MCF 10A (cell line): ENCODE data around the gene ASTN1. TPM values are rescaled to one million over a fixed set of nuclear protein-coding genes. Genes with fewer than 3 reads are reported as not detected.

ENCODE experiments used
- BruUV-seq: library from RNA; stranded (reverse); fragments of 400-500 nt; replicated peaks from 2 replicates; lab custom pipeline; 2021; lab: Mats Ljungman, UMichigan
- CTCF ChIA-PET: fragments of 300-600 bp; sonication (Branson Sonifier 250); formaldehyde crosslinking; extraction: SDS; loops from one replicate; lab custom pipeline; 2021; ENCODE audit warnings: antibody characterized with exemption, inconsistent platforms; lab: Yijun Ruan, JAX
- POLR2A ChIA-PET: fragments of 300-600, 350-650 bp; sonication (Branson Sonifier 250); formaldehyde crosslinking; extraction: SDS; loops from one replicate; lab custom pipeline; 2020; ENCODE audit warnings: antibody characterized with exemption, inconsistent platforms; lab: Yijun Ruan, JAX
- DNase-seq: peaks from one replicate; pipeline ENCODE4 v3.0.0-alpha.2; 2018; ENCODE audit not compliant: unreplicated experiment
- H3K27ac Mint-ChIP-seq: one replicate; pipeline ENCODE4 v1.8.0; 2022; ENCODE audit warnings: mild to moderate bottlenecking, low read depth, mixed read lengths; ENCODE audit not compliant: unreplicated experiment
- H3K27me3 Mint-ChIP-seq: one replicate; pipeline ENCODE4 v1.8.0; 2022; ENCODE audit warnings: mixed read lengths; ENCODE audit not compliant: insufficient read depth, unreplicated experiment
- H3K36me3 Mint-ChIP-seq: one replicate; pipeline ENCODE4 v1.8.0; 2022; ENCODE audit warnings: mild to moderate bottlenecking, moderate library complexity, mixed read lengths; ENCODE audit not compliant: insufficient read depth, unreplicated experiment
- H3K4me1 Mint-ChIP-seq: one replicate; pipeline ENCODE4 v1.8.0; 2022; ENCODE audit warnings: mixed read lengths; ENCODE audit not compliant: insufficient read depth, unreplicated experiment
- H3K4me3 Mint-ChIP-seq: one replicate; pipeline ENCODE4 v1.8.0; 2022; ENCODE audit warnings: mild to moderate bottlenecking, moderate library complexity, mixed read lengths; ENCODE audit not compliant: unreplicated experiment
- H3K9me3 Mint-ChIP-seq: one replicate; pipeline ENCODE4 v1.8.0; 2022; ENCODE audit warnings: mixed read lengths; ENCODE audit not compliant: unreplicated experiment
- intact Hi-C: fragments of 100-400 bp; cut with micrococcal nuclease; formaldehyde crosslinking; loops from 2 replicates; pipeline ENCODE4 v1.14.1; 2022
- total RNA-seq: library from RNA; stranded (reverse); gene quantifications from 2 replicates; pipeline ENCODE4 v1.2.3, GENCODE V29; 2022
- TF ChIP-seq, protein P1 (sequence below): fragments of 200-600 bp; IDR thresholded peaks from one replicate; pipeline ENCODE4 v1.8.0; 2022; ENCODE audit warnings: antibody characterized with exemption, mild to moderate bottlenecking; ENCODE audit not compliant: unreplicated experiment

The ASTN1 gene
- total RNA-seq, 1 experiment from 2014 or later, result not detected

DNA sequence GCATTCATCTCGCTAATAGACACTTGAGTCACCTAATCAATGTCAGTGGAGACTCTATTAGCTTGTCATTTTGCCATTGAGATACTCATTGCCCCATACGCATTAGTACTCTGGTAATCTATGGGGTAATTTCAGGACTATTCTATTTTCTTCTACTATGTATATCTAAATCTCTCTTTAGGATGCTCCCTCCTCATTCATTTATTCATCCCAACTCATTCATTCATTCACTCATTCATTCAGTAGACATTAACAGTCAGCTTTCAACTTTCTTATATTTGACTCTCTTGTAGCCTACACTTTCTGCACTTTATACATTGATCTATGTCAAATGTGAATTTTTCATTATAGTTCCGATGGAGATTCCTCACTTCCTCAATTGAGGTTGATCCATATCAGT, 170.9 kb downstream of the ASTN1 start:
- no peak for DNase-seq
- Mint-ChIP-seq H3K27me3 (no peaks in the 10 kb centered on the region), H3K9me3 (no peaks in the 10 kb centered on the region), H3K27ac (no peak overlapping the region), H3K4me3 (no peak overlapping the region), H3K36me3 (no peaks in the 10 kb centered on the region), H3K4me1 (peaks cover 23% of the 10 kb centered on the region)
- CTCF ChIA-PET, result interaction anchor here (1.5 kb wide), 1 partner anchor 95 kb away, joined by 7 read pairs; no protein-coding TSS in a partner anchor
- BruUV-seq, result no TSS peak
- intact Hi-C loops, result no loop called here
- TF ChIP-seq, protein P1, sequence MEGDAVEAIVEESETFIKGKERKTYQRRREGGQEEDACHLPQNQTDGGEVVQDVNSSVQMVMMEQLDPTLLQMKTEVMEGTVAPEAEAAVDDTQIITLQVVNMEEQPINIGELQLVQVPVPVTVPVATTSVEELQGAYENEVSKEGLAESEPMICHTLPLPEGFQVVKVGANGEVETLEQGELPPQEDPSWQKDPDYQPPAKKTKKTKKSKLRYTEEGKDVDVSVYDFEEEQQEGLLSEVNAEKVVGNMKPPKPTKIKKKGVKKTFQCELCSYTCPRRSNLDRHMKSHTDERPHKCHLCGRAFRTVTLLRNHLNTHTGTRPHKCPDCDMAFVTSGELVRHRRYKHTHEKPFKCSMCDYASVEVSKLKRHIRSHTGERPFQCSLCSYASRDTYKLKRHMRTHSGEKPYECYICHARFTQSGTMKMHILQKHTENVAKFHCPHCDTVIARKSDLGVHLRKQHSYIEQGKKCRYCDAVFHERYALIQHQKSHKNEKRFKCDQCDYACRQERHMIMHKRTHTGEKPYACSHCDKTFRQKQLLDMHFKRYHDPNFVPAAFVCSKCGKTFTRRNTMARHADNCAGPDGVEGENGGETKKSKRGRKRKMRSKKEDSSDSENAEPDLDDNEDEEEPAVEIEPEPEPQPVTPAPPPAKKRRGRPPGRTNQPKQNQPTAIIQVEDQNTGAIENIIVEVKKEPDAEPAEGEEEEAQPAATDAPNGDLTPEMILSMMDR, result no peak
- POLR2A ChIA-PET, result interaction anchor here (0.6 kb wide), 1 partner anchor 1031 kb away, joined by 3 read pairs; no protein-coding TSS in a partner anchor

GRCh38 chr1:176989754-176990153, 174.8 kb downstream of the ASTN1 start:
- POLR2A ChIA-PET, result interaction anchor here (0.6 to 2.7 kb wide), 2 partner anchors 14 to 139 kb away, joined by 3 to 8 read pairs; no protein-coding TSS in a partner anchor
- TF ChIP-seq, protein P1, result no peak
- BruUV-seq, result no TSS peak
- Mint-ChIP-seq H3K27ac (peak overlapping the region; percentile 29), H3K4me3 (no peak overlapping the region), H3K27me3 (no peaks in the 10 kb centered on the region), H3K9me3 (no peaks in the 10 kb centered on the region), H3K36me3 (peaks cover 4% of the 10 kb centered on the region), H3K4me1 (peaks cover 46% of the 10 kb centered on the region)
- no peak for DNase-seq
- CTCF ChIA-PET, result interaction anchor here (0.7 to 3.5 kb wide), 4 partner anchors 92 to 1310 kb away, joined by 3 to 17 read pairs (median 4); no protein-coding TSS in a partner anchor
- intact Hi-C loops, result no loop called here

- TF ChIP-seq, protein P1, result no peak
- peak overlapping the region; percentile 29 for H3K27ac Mint-ChIP-seq
- no peaks in the 10 kb centered on the region for H3K27me3 Mint-ChIP-seq
- intact Hi-C loops, result no loop called here
- peaks cover 46% of the 10 kb centered on the region for H3K4me1 Mint-ChIP-seq
- POLR2A ChIA-PET, result interaction anchor here (0.6 to 2.7 kb wide), 3 partner anchors 13 to 318 kb away, joined by 3 to 8 read pairs (median 3); no protein-coding TSS in a partner anchor
- H3K9me3 Mint-ChIP-seq, result no peaks in the 10 kb centered on the region
- H3K4me3 Mint-ChIP-seq, result no peak overlapping the region
- peak; percentile 61 for DNase-seq
- H3K36me3 Mint-ChIP-seq, result peaks cover 4% of the 10 kb centered on the region
- BruUV-seq, result no TSS peak
- CTCF ChIA-PET, result interaction anchor here (0.6 to 3.5 kb wide), 6 partner anchors 63 to 1433 kb away, joined by 3 to 17 read pairs (median 4); no protein-coding TSS in a partner anchor
Observed at GRCh38 chr1:176989023-176989422, 175.5 kb downstream of the ASTN1 start.

DNA sequence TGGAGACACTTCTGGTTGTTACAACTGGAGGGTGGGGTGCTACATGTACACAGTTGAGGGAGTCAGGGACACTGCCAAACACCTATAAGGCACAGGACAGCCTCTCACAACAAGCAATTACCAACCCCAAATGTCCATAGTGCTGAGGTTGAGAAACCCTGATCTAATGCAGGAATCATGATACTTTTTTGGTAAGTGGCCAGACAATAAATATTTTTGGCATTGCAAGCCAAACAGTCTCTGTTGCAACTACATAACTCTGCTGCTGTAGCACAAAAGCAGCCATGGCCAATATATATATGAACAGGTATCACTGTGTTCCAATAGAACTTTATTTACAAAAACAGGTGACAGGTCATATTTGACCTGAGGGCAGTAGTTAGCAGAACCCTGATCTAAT, 177.5 kb downstream of the ASTN1 start:
- TF ChIP-seq, protein P1, result no peak
- peak; percentile 76 for DNase-seq
- H3K9me3 Mint-ChIP-seq, result no peaks in the 10 kb centered on the region
- H3K27me3 Mint-ChIP-seq, result no peaks in the 10 kb centered on the region
- H3K4me1 Mint-ChIP-seq, result peaks cover 46% of the 10 kb centered on the region
- H3K4me3 Mint-ChIP-seq, result no peak overlapping the region
- POLR2A ChIA-PET, result no interaction called here
- no peak overlapping the region for H3K27ac Mint-ChIP-seq
- peaks cover 4% of the 10 kb centered on the region for H3K36me3 Mint-ChIP-seq
- intact Hi-C loops, result no loop called here
- CTCF ChIA-PET, result interaction anchor here (0.6 to 3.5 kb wide), 8 partner anchors 27 to 968 kb away, joined by 3 to 17 read pairs (median 4); no protein-coding TSS in a partner anchor
- BruUV-seq, result no TSS peak
